Fibroblast of villous mesenchyme (primary cell): Measurements from ENCODE around the gene IER5L. TPM values are rescaled to one million over a fixed set of nuclear protein-coding genes. Genes with fewer than 3 reads are reported as not detected.
"Not testable (repeated sequence)": the region's sequence is repeated elsewhere in the genome, so short reads cannot be mapped to it uniquely, and the experiment has no call there.

Source experiments
- DNase-seq: peaks from one replicate; pipeline ENCODE4 v3.0.0-alpha.2; 2010; ENCODE audit warnings: low read depth
- H3K4me3 ChIP-seq: 2 replicates; pipeline ENCODE4 v1.5.1; 2011; ENCODE audit warnings: low read depth, mild to moderate bottlenecking, low read length
- CTCF ChIP-seq: IDR thresholded peaks from 2 replicates; pipeline ENCODE4 v1.5.1; 2012; ENCODE audit warnings: low read depth, mild to moderate bottlenecking, low read length; ENCODE audit not compliant: insufficient read depth
- total RNA-seq: library from RNA; depleted of rRNA; stranded (reverse); fragments of >200 nt; gene quantifications from 2 replicates; pipeline ENCODE4 v1.2.3, GENCODE V29; 2012

The IER5L gene
- total RNA-seq, 1 donor: 60.5 TPM

GRCh38 chr9:129191234-129191633, 13.2 kb upstream of the IER5L start:
- no peak for TF ChIP-seq CTCF
- H3K4me3 ChIP-seq: no peak overlapping the region
- DNase-seq: no peak

- not testable (repeated sequence) for DNase-seq, H3K4me3 ChIP-seq
Observed at GRCh38 chr9:129189971-129190370, 11.9 kb upstream of the IER5L start.

- no peak for DNase-seq
- H3K4me3 ChIP-seq: no peak overlapping the region
- TF ChIP-seq CTCF: no peak
Observed at GRCh38 chr9:129187042-129187441, 9.0 kb upstream of the IER5L start.

GRCh38 chr9:129185991-129186390, 7.9 kb upstream of the IER5L start:
- TF ChIP-seq CTCF: no peak
- H3K4me3 ChIP-seq: no peak overlapping the region
- DNase-seq: no peak

- no peak for TF ChIP-seq CTCF
- DNase-seq: no peak
- no peak overlapping the region for H3K4me3 ChIP-seq
Observed at GRCh38 chr9:129185402-129185801, 7.3 kb upstream of the IER5L start.

- no peak for DNase-seq
- no peak for TF ChIP-seq CTCF
- H3K4me3 ChIP-seq: no peak overlapping the region
Observed at GRCh38 chr9:129184596-129185122, 6.6 kb upstream of the IER5L start.

- TF ChIP-seq CTCF: no peak
- H3K4me3 ChIP-seq: no peak overlapping the region
- no peak for DNase-seq
Observed at GRCh38 chr9:129184219-129184524, 6.1 kb upstream of the IER5L start.
